H54 (cell line): Measurements from ENCODE around the gene NECAB2.

Experiments
- DNase-seq: peaks from one replicate; pipeline ENCODE4 v3.0.0; 2011; ENCODE audit warnings: low spot score, mixed read lengths; ENCODE audit not compliant: insufficient read length
- FAIRE-seq: peaks from 3 replicates; lab custom pipeline; 2011; peaks lifted over from hg19 to GRCh38; lab: Jason Lieb, UNC
- POLR2A ChIP-seq: IDR thresholded peaks from 2 replicates; pipeline ENCODE4 v1.6.1; 2011; ENCODE audit warnings: low read depth, mild to moderate bottlenecking, low read length

Gene NECAB2

GRCh38 chr16:83960521-83961249, 7.4 kb upstream of the NECAB2 start:
- FAIRE-seq (no peak), DNase-seq (no peak)
- TF ChIP-seq POLR2A = no peak

DNA sequence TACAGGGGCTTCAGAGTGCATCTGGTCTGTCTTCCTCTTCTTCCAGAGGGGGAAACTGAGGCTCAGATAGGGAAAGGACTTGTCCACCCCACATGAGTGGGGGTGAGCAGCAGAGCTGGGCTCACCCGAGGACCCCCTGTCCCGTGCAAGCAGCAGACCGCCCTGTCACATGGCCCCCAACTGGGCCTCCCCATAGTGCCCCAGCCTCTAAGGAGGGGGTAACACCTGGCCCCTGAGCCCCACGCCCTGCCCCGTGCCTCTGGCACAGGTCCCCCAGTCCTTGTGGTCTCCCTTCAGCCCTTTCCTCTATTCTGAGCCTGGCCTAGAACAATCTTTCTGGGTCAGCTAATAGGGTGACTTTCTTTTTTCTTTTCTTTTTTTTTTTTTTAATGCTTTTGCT, 6.5 kb upstream of the NECAB2 start:
- TF ChIP-seq POLR2A = no peak
- no peak for FAIRE-seq
- DNase-seq = no peak

DNA sequence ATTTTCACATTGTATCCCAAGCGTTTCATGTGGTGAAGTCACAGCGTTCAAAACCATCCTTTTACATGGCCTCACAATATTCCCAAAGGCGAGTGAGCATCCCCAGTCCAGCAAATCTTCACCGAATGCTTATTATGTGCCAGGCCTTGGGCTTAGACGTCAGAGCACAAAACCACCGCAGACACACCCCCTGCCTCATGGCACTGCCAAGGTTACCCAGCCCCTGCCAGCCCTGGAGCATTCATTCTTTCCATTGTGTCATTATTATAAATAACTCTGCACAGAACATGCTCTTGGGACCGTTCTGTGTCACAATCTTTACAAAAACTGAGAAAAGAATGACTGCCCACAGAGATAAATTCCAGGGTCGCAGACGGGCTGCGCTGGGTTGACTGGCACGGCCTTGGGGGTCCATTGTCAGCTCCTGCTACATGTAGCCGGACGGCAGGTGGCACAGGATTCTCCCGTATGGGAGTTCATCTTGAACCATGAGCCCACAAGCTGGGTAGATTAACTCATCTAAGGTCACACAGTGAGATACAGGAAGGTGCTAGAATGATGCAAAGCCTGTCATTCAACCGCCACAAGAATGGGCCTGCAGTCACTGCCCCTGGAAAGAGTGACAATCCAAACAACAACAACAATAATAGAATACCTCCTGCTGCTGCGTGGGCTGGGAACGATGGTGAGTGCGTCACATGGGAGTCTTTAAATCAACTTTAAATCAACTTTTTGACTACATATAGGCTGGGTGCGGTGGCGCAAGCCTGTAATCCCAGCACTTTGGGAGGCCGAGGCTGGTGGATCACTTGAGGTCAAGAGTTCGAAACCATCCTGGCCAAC, 4.5 kb upstream of the NECAB2 start:
- TF ChIP-seq POLR2A = no peak
- FAIRE-seq = no peak

GRCh38 chr16:83964684-83965443, 3.2 kb upstream of the NECAB2 start:
- FAIRE-seq (no peak), DNase-seq (no peak)
- TF ChIP-seq POLR2A = no peak

More for the DNA sequence above, 4.5 kb upstream of the NECAB2 start:
- DNase-seq = no peak

DNA sequence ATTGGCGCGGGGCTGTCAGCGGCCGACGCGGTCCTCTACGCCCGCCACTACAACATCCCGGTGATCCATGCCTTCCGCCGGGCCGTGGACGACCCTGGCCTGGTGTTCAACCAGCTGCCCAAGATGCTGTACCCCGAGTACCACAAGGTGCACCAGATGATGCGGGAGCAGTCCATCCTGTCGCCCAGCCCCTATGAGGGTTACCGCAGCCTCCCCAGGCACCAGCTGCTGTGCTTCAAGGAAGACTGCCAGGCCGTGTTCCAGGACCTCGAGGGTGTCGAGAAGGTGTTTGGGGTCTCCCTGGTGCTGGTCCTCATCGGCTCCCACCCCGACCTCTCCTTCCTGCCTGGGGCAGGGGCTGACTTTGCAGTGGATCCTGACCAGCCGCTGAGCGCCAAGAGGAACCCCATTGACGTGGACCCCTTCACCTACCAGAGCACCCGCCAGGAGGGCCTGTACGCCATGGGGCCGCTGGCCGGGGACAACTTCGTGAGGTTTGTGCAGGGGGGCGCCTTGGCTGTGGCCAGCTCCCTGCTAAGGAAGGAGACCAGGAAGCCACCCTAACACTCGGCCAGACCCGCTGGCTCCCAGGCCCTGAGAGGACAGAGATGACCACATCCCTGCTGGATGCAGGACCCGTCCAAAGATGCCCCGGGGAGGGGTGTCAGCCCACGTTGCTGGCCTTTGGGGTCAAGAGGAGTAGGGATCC, 2.4 kb upstream of the NECAB2 start:
- no peak for DNase-seq
- no peak for TF ChIP-seq POLR2A
- no peak for FAIRE-seq

DNA sequence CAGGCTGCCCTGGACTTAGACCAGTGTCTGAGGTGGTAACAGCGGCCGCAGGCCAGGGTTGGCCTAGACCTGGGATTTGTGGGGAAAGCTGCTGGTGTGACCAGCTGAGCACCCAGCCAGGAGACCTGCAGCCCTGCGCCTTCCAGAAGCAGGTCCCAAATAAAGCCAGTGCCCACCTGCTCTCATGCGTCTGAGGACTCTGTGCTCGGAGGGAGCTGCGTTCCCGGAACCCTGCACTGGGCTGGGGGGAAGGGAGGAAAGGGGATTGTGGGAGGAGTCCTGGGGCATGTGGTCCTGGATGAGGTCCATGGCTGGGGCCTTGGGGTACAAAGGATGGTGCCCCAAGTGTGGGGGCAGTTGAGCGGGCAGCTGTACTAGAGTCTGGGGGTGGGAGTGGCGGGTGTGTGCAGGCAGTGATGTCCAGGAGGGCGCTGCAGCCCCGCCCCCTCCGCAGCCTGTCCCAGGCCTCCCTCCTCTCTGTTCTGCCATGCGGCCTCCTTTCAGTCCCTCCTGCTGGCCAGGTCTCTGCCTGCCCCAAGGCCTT, 1.8 kb upstream of the NECAB2 start:
- no peak for TF ChIP-seq POLR2A
- FAIRE-seq (no peak), DNase-seq (no peak)

- no peak for DNase-seq
- FAIRE-seq = no peak
- TF ChIP-seq POLR2A = no peak
Observed at GRCh38 chr16:83967091-83967490, 953 bp upstream of the NECAB2 start.

- FAIRE-seq = no peak
- DNase-seq = no peak
- no peak for TF ChIP-seq POLR2A
Observed at GRCh38 chr16:83968306-83968851, 335 bp downstream of the NECAB2 start.

DNA sequence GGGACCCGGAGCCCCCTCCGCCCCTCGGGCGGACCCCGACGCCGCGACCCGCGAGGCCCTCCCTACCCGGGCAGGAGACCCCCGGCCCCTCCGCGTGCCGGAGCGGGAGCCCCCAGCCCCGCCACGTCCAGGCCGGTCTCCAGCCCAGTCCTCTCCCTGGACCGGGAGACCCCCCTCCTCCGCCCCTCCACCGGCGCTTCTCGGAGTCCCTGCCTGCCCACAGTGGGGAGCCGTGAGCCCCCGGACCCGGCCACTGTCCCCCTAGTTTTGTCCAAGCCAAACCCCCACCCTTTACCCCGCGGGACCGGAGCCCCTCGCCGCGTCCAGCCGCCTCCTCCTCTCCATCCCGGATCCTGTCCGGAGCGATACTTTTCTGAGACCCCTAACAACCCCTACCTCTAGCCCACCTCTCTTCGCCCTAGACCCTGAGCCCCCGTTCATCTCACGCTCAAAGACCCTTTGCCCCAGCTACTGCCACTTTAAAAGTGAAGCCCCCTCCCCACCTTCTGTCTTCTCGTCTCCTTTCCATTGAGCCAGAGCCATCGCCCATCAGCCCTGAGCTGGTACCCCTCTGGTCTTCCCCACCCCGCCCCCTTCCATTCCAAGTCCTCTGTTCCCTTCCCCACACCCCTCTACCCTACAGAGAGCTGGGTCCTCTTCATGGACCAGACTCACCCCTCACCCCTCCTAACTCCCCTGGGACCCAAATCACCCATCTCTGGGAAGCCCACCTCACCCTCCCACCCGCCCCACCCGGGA, 1.0 kb downstream of the NECAB2 start:
- FAIRE-seq (no peak), DNase-seq (no peak)
- no peak for TF ChIP-seq POLR2A

DNA sequence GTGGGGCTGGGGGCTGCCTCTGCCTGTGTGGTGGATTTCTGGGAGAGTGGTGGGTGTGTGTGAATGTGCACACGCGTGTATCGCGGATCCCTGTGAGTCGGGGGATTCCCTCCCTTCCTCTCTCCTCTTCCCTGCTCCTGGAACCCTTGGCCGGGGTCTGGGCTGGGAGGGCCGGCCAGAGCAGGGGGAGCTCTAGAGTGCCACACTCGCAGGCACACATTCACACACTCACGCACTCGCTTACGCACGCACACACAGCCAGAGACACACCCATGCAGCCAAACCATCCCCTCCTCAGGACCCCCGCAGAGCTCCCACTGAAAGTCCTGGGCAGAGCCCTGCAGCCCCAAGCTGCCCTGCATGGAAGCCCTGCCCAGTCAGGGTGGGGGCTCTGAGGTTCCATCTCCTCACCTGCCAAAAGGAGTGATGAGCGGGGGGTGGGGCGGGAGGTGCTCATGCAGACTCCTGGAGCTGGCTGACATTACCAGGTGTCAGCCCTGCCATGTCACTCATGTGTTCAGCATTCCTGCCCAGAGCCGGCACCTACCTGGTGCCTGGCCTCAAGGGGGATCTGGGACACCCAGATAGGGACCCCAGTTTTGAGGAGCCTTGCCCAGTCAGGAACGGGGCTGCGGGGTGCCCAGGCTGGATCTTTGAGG, 1.9 kb downstream of the NECAB2 start:
- DNase-seq = no peak
- TF ChIP-seq POLR2A = no peak
- no peak for FAIRE-seq

DNA sequence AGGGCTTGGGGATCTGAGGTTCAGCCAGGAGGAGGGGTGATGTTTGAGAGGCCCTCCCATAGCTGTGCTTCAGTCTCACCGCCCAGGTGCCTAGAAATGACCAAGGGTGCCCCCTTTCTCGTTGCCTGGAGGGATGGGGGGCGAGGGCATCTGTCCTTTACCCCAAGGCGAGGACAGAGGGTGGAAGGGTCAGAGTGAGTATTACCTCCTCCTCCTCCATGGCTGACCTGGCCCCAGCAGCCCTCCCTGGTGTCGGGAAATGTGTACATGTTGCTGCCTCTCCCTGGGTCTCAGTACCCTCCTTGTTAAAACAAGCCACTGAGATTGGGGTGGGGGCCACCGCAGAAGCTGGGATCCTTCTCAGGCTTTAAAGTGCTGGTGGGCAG, 2.4 kb downstream of the NECAB2 start:
- DNase-seq (no peak), FAIRE-seq (no peak)
- TF ChIP-seq POLR2A = no peak
